ENCODE results near the gene SLC4A11. TPM values are rescaled to one million over a fixed set of nuclear protein-coding genes. Genes with fewer than 3 reads are reported as not detected.

Gene SLC4A11
- total and polyA plus RNA-seq, 11 donors: 0.08 to 1.0 (median 0.22) TPM; not detected in 1

DNA sequence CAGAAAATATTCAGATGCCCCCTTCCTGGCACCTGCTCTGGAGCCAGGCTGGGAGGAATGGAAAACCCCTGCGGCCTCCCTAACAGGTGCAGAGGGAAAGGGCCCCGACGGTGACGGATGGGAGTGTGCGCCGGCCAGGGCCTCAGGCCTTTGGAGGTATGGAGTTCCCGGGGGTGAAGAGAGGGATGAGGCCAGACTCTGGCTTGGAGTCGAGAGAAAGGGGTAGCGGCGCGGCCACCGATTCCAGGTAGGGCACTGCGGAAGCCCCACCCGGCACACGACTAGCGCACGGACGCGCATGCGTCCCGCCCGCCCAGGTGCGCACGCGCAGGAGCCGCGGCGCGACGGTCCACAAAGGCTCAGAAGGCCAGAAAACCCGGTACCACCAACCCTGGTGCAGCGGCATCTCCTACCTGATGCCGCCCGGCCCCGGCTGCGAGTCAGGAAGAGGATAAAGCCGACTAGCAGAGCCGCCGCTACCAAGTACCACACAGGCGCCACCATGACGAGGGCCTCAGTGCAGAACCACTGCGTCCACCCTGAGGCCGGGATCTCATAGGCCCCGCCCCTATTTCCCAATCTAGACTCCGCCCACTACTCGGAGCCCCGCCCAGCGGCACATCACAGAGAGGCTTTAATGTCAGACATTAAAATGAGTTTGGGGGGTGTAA is 34.7 kb downstream of the SLC4A11 start, which contains the start of gene DDRGK1:
Gene DDRGK1 (minus strand): TSS at position 559 of the 671 bp plus-strand sequence. CDS start 55 bp downstream, at position 504.
- 0% methylated on average over 21 to 48 of the region's 48 CpGs for WGBS, 4 donors
- ATAC-seq (peak; percentile 89 to 97 (median 96)), DNase-seq (peak; percentile 84 to 92 (median 87))
- peaks cover 0 to 34% (median 20%) of the 10 kb centered on the region in 9 donors for H3K36me3 ChIP-seq
- no peaks in the 10 kb centered on the region for H3K27me3 ChIP-seq
- intact Hi-C loops (cut with DNase I): loop anchor here in 1 of 10 donors (10.0 kb wide), 1 partner anchor 149 kb away; no protein-coding TSS in a partner anchor
- no peaks in the 10 kb centered on the region for H3K9me3 ChIP-seq
- peak within 1 kb of the TSS; percentile 77 to 91 (median 85) for H3K27ac ChIP-seq
- TF ChIP-seq, protein P1, sequence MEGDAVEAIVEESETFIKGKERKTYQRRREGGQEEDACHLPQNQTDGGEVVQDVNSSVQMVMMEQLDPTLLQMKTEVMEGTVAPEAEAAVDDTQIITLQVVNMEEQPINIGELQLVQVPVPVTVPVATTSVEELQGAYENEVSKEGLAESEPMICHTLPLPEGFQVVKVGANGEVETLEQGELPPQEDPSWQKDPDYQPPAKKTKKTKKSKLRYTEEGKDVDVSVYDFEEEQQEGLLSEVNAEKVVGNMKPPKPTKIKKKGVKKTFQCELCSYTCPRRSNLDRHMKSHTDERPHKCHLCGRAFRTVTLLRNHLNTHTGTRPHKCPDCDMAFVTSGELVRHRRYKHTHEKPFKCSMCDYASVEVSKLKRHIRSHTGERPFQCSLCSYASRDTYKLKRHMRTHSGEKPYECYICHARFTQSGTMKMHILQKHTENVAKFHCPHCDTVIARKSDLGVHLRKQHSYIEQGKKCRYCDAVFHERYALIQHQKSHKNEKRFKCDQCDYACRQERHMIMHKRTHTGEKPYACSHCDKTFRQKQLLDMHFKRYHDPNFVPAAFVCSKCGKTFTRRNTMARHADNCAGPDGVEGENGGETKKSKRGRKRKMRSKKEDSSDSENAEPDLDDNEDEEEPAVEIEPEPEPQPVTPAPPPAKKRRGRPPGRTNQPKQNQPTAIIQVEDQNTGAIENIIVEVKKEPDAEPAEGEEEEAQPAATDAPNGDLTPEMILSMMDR (IDR thresholded peaks at IDR 0.05): no peak
- peak in 1 of 2 donors; percentile 72 for TF ChIP-seq POLR2A (IDR thresholded peaks at IDR 0.05)
- peak within 1 kb of the TSS; percentile 53 to 97 (median 81) for H3K4me3 ChIP-seq
- H3K4me1 ChIP-seq: peaks cover 0 to 23% (median 12%) of the 10 kb centered on the region in 12 donors

DNA sequence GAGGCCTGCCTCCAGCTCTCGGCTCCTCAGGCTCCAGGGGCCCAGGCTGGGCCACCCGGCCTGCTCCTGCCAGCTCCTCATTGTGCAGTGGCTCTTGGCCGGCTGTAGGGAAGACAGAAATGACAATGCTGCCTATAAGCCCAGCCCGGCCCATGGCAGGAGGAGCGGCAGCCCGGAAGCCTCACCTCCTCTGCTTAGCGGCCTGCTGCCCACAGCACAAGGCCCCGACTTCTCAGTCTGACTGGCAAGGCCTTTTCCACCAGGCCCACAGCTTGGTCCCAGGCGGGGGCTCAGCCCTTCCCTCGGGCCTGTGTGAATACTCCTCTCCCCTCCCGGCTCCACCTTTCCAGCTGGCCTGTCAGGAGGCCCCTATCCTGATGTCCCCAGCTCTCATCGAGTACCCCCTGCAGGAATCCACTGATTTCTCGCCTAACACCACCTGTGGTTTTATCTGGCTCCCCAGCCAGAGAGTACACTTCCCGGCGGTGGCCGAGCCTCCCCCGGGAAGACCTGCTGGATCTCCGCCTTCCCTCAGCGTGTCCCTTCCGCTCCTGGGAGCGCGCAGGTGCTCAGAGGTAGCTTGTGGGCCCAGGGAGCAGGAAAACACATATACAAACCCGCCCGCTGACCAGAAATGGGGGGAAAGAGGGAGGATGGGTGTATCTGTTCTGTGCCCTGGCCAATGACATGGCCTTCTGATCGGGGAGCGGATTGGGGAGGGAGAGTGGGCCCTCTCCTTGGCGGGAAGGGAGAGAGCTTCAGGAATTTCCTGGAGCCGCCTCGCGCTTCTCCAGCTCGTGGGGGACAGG is 35.5 kb downstream of the SLC4A11 start:
- DNase-seq: no peak
- H3K27ac ChIP-seq: peak overlapping the region; percentile 77 to 91 (median 85)

DNA sequence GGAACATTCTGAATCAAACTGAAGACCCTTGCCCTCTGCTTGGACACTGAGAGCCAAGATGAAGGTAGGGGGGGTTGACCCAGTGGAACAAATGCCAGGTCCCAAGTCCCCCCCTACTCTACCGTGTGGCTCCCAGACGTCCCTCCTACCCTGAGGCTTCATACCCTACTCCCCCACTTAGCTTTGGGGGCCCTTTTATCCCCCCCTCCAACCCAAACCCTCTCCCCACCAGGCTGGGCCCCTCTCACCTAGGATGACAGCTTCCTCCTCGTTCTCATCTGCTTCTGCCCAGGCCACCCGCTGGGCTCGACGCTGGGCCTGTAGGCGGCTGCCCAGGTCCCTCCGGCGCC is 36.0 kb downstream of the SLC4A11 start:
- ATAC-seq: no peak
- Histone ChIP-seq H3K36me3 (peaks cover 0 to 47% (median 33%) of the 10 kb centered on the region in 9 donors), H3K27me3 (no peaks in the 10 kb centered on the region), H3K9me3 (no peaks in the 10 kb centered on the region), H3K4me3 (peak overlapping the region in 11 of 12 donors; percentile 53 to 97 (median 81)), H3K4me1 (peaks cover 0 to 16% (median 9%) of the 10 kb centered on the region in 12 donors), H3K27ac (peak overlapping the region in 6 of 12 donors; percentile 83 to 91 (median 85))
- DNase-seq: no peak
- 62 to 71% (median 69%) methylated on average over 6 to 9 of the region's 9 CpGs for WGBS, 4 donors
- intact Hi-C loops (cut with DNase I): loop anchor here in 1 of 10 donors (10.0 kb wide), 1 partner anchor 148 kb away; no protein-coding TSS in a partner anchor
- TF ChIP-seq POLR2A (IDR thresholded peaks at IDR 0.05): no peak
- TF ChIP-seq, protein P1 (IDR thresholded peaks at IDR 0.05): no peak

More for the DNA sequence above, 35.5 kb downstream of the SLC4A11 start:
- Histone ChIP-seq H3K4me1 (peaks cover 0 to 19% (median 10%) of the 10 kb centered on the region in 12 donors), H3K27me3 (no peaks in the 10 kb centered on the region), H3K9me3 (no peaks in the 10 kb centered on the region), H3K4me3 (peak overlapping the region; percentile 53 to 97 (median 81)), H3K36me3 (peaks cover 0 to 41% (median 27%) of the 10 kb centered on the region in 9 donors)
- peak; percentile 8 to 41 (median 14) for ATAC-seq
- no peak for TF ChIP-seq POLR2A (IDR thresholded peaks at IDR 0.05)
- TF ChIP-seq, protein P1 (IDR thresholded peaks at IDR 0.05): no peak
- intact Hi-C loops (cut with DNase I): loop anchor here in 1 of 10 donors (10.0 kb wide), 1 partner anchor 149 kb away; no protein-coding TSS in a partner anchor
- 15 to 23% (median 17%) methylated on average over 25 to 31 of the region's 31 CpGs for whole genome bisulfite sequencing, 4 donors
